Measurements from ENCODE around the gene SYCE3.
"Not testable (repeated sequence)": the region's sequence is repeated elsewhere in the genome, so short reads cannot be mapped to it uniquely, and the experiment has no call there.

The SYCE3 gene

DNA sequence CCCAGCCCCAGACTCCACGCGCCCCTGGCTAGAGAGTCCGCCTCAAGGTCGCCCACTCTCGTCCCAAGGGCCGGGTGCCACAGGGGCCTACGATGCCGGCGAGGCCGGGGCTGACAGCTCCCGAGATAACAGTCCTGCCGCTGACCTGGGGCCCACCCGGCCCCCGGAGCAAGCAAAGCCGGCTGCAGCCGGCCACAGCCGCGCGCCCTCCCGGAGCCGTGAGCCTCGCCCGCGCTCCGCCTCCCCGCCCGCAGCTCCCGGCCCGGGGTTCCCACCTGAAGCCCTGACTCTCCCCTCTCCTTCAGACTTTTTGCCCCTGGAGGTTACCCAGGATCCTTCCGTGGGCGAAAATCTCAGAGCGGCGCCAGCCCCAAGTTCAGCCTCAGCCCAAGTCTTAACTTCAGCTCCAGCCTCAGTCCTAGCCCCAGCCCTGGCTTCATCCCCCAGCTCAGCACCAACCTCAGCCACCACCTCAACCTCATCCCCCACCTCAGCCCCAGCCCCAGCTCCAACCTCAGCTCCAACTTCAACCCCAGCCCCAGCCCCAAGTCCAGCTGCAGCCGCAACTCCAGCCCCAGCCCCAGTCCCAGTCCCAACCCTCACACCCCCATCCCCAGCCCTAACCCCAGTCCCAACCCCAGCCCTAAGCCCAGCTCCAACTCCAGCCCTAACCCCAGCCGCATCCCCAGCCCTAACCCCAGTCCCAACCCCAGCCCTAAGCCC is 15.3 kb downstream of the SYCE3 start:
- no peak for DNase-seq

DNA sequence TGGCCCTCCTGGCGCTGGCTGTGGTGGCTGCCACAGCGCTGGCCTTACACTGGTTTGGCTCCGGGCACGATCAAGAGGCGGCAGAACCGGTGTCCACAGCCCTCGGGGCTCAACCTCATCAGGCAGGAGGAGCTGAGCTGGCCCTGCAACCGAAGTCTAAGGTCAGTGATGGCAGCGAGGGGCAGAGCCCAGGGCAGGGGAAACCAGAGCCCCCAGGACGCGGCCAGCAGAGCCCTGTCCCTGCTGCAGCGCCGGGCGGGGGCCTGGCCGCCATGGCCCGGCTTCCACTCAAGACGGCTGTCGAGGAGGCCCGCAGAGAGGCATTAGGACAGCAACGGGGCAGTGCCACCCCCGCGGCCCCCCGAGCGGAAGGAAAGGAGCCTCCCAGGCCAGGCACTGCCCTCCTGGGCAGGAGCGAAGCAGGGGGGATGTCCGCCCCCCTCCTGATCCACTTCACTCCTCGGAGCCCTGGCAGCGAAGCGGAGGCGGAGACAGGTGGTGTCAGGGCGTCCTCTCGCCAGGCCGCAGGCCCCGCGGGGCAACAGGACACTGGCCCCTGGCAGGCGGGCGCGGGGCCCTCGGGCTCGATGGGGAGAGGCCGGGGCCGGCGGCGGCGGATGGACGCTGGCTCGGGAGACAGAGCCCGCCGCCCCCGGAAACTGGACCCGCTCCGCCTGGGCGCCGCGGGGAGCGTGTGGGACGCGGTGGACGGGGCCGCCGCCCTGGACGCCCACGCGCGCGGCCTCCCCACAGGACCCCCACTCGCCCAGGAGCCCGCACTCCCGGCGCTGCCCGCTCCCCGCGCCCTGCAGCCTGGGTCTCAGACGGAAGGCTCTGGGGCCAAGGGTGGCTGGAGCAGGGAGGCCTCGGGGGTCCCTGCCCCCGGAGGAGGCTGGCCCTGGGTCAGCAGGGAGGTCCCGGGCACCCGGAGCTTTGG is 16.1 kb downstream of the SYCE3 start:
- no peak for DNase-seq

DNA sequence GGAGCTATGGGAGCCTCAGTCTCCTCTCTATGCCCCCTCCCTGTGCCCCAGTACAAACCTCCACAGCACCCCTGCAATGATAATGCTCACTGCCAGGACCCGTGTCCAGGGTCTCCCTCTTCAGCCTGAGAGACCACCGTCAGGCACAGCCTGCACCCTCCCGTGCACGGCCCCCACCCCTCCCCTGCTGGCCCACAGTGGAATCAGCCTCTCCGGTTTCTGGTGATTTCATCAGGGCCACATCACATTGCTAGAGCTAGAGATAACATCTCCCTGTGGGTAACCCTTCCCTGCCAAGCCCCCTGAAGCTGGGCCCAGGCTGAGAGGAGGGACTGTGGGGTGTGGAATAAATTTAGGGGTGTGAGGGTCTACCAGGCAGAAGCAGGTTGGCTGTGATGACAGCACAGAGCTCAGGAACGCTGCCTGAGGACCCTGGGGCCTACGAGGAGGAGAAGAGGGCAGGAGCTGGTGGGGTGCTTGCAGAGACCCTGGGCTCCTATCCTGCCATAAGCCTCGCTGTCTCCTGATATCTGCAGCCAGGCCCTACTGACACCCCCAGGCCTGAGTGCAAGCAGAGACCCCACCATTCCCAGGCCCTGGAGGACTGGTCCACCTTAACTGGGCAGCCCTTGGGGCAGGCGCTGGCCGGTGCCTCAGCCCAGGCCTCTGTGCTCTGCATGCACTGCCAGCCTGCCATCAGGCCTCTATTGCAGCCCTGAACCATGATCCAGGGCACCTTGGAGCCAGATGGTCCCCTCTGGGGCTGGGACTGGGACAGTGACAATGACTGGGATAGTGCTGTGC is 17.0 kb downstream of the SYCE3 start, which contains the start of gene KLHDC7B:
Gene KLHDC7B, plus strand, starts transcription at position 378 of the 804 bp plus-strand sequence. Its CDS starts 345 bp downstream, at position 723.
- DNase-seq = peak; percentile 68

DNA sequence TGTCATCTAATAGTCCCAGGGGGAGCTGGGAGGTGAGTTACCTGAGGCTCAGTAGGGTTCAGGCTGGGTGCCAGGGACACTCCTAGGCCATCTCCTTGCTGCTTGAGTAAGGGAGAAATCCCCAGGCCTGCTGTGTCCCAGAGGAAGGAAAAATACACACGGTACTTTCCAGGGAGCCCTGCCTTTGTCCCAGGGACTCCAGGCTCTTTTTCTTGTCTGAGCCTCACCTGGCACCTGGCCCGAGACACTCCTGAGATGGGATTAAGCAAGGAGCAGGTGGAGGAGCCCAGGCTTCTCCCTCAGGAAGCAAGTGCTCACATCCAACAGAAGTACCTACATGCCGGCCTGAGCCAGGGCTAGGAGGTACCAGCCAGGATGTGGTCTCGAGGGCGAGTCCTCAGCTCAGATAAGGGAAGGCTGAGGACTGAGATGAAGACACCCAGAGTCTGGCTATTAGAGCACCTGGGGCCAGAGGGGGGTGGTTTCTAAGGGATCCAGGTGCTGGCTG is 17.9 kb downstream of the SYCE3 start:
- peak; percentile 66 for DNase-seq

DNA sequence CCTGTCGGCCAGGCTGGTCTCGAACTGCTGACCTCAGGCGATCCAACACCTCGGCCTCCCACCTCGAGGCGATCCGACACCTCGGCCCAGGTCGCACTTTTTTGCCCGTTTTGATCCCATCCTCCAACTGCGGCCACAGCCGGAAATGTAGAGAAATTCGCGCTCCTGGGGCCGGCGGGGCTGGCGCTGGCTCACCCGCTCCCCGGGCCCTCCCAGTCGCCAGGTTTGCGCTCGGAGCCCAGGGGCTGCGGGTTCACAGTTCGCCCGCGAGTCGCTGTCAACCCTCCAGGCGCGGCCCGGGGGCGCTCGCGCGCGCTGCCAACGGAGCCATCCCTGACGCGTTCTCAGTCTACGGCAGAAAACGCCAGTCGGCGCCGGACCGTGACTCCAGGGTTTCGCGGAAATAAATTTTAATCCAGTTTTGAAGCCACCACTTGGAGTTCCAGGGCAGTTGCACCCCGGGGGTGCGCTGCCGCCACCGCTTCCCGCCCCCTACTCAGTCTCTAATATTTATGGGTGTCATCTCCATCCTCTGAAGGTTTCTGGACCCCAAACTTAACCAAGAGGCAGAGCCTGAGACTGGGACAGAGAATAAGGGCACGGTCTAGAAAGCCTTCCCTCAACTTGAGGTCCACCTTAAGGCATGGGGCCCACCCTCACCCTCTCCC is 18.5 kb downstream of the SYCE3 start:
- peak; percentile 87 for DNase-seq

DNA sequence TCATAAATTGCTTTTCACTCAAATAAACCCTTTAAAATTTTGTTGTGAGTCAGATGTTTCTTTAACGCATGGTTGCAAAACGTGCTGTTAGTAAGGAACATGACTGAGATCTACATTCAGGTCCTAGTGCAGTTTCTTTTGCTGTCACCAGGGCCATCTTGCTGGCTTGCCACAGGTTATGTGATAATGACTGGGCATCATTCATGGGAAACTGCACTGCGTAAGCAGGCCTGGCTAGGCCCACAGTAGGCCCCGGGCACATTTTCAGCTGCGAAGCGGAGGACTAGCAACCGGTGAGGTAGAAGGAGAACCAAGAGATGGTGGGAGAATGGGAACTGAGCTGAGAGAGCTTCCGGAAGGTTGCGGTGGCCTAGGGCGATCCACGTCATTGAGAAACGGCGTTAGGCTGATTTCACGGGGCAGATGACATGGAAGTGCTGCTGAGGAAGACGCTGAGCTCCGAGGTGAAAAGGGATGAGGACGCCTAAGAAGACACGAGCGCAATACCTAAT is 20.2 kb downstream of the SYCE3 start:
- DNase-seq = peak; percentile 49

DNA sequence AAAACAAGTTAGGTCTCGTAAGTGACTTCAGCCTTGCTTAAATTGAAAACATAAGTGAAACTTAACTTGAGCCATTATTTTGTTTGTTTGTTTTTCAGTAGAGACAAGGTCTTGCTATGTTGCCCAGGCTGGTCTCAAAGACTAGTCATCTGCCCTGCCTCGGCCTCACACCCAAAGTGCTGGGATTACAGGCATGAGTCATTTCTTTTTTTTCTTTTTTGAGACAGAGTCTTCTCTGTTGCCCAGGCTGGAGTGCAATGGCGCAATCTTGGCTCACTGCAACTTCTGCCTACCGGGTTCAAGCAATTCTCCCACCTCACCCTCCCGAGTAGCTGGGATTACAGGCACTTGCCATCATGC is 21.1 kb downstream of the SYCE3 start:
- not testable (repeated sequence) for DNase-seq

DNA sequence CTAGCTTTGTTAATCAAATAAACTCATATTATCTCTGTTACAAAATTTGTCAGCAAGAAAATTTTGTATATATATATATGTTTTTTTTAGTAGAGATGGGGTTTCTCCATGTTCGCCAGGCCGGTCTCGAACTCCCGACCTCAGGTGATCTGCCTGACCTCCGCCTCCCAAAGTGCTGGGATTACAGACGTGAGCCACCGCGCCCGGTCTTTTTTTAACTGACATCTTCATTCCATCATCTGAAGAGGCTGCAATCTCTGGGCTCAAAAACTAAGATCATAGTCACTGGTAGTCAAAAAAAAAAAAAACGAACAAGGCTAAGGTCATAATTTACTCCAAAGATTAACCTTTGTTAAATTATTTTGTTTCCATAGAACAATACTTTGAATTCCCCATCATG is 22.3 kb downstream of the SYCE3 start:
- no peak for DNase-seq

DNA sequence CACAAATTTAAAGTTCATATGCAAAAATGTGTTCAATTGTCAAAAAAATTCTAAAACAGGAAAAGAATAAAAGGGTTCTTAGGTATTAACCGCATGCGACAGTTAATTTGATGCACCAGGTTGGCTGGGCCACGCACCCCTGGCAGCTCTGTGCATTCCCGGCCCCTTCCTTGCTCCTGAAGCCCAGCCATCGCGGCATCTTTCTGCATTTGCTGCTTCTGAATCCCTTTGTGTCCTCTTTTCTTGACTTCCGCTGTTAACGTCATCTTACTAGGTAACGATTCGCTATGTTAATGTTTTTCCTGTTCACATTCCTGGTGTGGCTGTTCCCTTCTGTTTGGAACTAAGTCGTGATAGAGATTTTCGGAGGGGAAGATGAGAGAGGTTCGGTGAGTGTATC is 25.0 kb downstream of the SYCE3 start:
- no peak for DNase-seq

DNA sequence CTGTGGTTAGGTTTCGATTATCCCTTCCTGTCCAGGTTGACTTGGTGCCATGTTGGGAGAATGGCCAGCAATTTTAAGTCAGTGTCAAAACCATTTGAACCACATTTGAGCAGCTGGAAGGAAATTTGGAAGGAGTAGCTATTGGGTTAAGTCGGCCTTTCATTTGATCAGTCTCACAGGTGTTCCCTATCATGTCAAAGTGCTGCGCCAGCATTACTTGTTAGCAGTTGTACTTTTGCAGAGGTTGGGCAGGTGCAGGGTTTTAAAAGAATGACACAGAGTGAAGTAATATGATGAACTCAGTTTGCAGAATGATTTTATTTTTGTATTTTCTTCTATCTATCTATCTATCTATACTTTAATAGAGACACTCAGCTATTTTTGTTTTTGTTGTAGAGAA is 26.5 kb downstream of the SYCE3 start:
- no peak for DNase-seq

DNA sequence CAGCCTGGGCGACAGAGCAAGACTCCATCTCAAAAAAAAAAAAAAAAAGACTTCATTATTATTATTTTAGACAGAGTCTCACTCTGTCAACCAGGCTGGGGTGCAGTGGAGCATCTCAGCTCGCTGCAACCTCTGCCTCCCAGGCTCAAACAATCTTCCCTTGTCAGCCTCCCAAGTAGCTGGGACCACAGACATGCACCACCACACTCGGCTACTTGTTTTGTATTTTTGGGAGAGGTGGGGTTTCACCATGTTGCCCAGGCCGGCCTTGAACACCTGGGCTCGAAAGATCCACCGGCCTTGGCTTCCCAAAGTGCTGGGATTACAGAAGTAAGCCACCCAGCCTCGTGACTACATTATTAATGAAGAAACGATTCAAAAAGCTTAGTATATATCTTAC is 27.6 kb downstream of the SYCE3 start:
- DNase-seq = no peak

DNA sequence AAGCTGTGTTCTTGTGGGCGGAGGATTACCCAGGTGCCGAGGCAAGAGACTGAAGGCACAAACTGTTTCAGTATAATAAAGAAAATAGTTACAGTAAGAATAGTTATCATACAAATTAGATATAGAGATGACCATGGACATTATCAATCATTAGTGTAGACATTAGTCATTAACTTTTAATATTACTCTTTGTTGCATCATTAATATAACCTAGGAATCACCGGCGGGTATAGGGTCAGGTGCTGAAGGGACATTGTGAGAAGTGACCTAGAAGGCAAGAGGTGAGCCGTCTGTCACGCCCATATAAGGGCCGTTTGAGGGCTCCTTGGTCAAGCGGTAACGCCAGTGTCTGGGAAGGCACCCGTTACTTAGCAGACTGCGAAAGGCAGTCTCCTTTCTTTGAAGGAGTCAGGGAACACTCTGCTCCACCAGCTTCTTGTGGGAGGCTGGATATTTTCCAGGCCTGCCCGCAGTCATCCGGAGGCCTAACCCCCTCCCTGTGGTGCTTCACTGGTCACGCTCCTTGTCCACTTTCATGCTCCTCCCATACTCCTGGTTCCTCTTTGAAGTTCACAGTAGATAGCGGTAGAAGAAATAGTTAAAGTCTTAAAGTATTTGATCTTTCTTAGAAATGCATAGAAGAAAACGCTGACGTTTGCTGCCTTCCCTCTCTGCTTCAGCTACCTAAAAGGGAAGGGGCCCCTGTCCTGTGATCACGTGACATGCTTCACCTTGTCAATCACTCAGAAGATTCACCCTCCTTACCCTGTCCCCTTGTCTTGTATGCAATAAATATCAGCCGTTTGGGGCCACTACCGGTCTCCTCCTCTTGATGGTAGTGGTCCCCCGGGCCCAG is 28.6 kb downstream of the SYCE3 start:
- not testable (repeated sequence) for DNase-seq

DNA sequence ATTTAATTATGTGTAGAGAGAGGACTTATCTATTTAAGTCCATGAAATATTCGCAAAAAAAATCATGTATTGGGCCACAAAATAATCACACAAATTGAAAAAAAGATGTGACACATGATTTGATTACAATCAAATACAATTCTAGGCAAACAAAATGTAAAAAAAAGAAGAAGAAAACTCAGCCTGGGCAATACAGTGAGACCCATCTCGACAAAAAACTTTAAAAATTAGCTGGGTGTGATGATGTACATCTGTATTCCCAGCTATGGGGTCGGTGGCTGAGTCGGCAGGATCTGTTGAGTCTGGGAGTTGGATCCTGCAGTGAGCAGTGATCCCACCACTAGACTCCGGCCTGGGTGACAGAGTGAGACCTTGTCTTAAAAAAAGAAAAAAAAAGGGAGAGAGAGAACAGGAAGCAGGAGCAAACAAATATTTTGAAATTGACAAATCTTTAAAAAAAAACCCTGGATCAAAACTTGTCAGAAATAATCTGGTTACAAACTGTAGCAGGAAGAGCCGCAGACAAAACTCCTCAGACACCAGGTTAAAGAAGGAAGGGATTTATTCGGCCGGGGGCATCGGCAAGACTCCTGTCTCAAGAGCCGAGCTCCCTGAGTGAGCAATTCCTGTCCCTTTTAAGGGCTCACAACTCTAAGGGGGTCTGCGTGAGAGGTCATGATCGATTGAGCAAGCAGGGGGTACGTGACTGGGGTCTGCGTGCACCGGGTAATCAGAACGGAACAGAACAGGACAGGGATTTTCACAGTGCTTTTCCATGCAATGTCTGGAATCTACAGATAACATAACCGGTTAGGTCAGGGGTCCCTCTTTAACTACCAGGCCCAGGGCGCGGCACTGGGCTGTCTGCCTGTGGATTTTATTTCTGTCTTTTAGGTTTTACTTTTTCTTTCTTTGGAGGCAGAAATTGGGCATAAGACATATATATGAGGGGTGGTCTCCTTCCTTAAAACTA is 29.6 kb downstream of the SYCE3 start:
- DNase-seq = no peak

DNA sequence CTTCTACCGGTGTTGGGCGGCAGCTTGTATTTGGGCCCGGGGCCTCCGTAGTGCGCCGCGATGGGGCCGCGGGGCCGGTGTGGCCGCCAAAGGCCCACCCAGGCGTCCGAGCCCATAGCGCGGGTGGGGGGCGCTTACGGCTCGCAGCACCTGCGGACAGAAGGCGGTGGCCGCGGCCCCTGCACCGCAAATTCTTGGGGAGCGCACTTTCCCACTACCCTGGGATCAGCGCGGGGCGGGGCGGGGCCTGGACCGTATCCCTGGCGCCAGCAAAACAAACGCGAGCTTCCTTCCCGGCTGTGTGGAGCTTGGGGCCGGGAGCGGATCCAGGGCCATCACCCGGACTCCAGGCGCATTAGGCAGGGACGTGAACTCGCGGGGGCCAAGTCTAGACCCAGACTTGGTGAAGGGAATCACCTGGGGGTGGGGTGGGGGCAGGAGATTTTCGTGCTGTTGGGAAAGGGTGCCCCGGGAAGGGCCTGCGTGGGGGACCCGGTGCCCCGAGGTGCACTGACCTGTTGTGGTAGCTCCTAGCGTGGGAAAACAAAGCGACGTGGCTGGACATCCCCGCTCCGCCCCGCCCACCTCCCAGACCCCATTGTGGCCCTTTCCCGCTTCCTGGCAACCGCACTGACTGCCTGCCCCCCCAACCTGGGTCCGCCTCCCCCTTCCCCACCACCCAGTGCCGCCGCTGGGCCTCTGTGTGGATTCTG is 30.6 kb downstream of the SYCE3 start:
- DNase-seq = peak; percentile 16

DNA sequence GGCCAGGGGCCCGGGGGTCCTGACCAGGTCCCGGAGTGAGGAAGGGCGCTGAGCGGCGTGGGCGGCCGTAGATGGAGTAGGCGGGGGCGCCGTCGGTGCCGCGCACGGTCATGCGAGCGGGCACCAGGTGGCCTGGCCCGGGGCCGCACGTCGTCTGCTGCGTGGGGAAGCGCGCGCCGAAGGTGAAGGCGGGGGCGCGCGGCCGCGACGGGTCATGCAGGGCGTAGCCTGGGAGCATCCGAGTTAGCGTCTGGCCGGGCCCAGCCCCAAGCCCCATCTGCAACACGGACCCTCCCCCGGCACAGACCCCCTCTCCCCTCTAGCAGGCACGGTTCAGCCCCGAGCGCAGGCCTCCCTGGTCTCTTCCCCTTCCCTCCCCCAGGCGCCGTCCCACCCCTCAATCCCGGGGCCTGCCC is 31.2 kb downstream of the SYCE3 start:
- DNase-seq = peak; percentile 58

DNA sequence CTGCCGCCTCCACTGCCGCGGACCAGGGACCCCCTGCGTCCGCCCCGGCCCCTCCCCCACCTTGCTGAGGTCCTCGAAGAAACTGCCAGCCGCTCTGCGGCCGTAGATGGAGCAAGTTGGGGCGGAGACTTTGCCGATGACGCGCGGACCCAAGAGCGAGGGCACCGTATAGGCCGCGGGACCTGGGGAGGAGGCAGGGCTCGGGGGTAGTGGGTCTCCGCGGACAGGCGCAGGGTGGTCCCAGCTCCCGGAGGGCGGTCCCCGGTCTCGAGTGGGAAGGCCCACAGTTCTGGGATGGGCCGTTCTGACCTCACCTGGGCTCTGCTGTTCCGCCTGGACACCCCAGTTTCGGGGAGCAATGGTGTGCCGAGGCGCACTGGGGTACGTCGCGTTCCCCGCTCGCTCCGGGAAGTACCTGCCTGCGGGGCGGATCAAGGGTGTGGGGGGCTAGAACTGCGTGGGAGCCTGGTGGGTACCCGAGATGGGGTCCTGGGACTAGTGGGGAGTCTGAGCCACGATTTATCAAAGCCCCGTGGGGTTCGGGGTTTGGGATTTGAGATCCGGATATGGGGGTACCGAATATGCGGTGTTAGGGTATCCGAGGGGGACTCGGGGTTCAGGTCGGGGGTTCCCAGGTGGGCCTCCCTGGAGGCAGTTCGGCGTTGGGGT is 31.7 kb downstream of the SYCE3 start:
- DNase-seq = peak; percentile 93

DNA sequence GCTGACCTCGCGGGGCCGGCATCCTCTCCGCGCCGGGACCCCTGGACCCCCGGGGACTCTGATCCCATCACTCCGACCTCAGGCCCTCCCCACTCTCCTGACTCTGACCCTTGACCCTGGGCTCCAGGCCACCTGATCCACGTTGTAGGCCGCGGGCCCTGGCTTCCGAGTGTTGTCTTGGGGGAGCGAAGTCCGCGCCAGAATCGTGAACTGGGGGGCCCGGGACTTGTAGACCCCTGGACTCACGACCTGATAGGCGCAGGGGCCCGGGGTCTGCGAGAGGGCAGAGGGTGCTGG is 32.2 kb downstream of the SYCE3 start:
- DNase-seq = no peak

DNA sequence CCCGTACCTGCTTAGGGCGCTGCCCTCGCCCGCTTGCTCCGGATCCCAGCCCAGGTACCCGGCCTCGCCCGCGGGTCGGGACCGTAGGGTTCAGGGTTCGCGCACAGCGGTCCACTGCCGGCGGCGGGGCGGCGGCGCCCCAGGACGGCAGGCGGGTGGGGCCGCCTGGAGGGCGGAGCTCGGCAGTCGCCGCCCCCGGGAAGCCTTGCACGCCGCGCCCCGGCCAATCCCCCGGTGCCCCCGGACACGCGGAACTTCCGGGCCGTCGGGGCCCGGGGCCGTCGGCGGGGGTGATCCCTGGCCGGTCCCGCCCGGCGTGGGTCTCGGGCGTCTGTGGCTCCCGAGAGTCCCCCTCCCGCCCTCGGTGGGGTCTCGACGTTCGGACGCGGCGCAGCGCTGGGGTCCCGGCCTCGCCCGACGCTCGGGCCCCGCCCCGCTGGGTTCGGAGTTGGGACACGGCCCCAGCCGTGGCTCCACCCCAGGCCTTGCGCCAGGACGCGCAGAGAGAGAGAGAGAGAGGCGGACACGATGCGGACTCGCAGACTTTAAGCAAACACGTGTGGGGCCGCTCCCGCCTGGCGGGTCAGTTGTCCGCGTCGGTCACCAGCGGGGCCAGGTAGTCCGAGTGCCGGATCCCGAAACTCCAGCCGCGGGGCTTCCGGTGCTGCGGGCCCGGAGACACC is 32.7 kb downstream of the SYCE3 start, which contains the start of gene TYMP:
Gene TYMP, minus strand, starts transcription at position 116 of the 683 bp plus-strand sequence. CDS start 303 bp downstream, outside the sequence.
- peak; percentile 86 for DNase-seq

Data from hematopoietic multipotent progenitor cell treated with erythropoietin and hydrocortisone succinate and interleukin-3 and kit ligand, for 6 days (in vitro differentiated cells).